Upper lobe of right lung (tissue), 1 donor: Measurements from ENCODE around the gene ATP5F1D. TPM values are rescaled to one million over a fixed set of nuclear protein-coding genes. Genes with fewer than 3 reads are reported as not detected.

ENCODE experiments used
- ATAC-seq: fragments of 200-7000 bp; cut with Tn5 transposase; one replicate; pipeline ENCODE4 v1.9.1; 2020; ENCODE audit warnings: mild to moderate bottlenecking, moderate library complexity
- DNase-seq: peaks from one replicate; pipeline ENCODE4 v3.0.0-alpha.2; 2020
- H3K27ac ChIP-seq: fragments of 200-600 bp; one replicate; pipeline ENCODE4 v1.8.0; 2022
- H3K27me3 ChIP-seq: fragments of 200-600 bp; one replicate; pipeline ENCODE4 v1.8.0; 2022; ENCODE audit warnings: mild to moderate bottlenecking
- H3K36me3 ChIP-seq: fragments of 200-600 bp; one replicate; pipeline ENCODE4 v1.8.0; 2022
- H3K4me1 ChIP-seq: fragments of 200-600 bp; one replicate; pipeline ENCODE4 v1.8.0; 2022
- H3K4me3 ChIP-seq: fragments of 200-600 bp; one replicate; pipeline ENCODE4 v1.8.0; 2022; ENCODE audit warnings: mild to moderate bottlenecking
- H3K9me3 ChIP-seq: fragments of 200-600 bp; one replicate; pipeline ENCODE4 v1.8.0; 2022
- CTCF ChIP-seq: fragments of 200-600 bp; IDR thresholded peaks from one replicate; pipeline ENCODE4 v1.8.0; 2022; ENCODE audit warnings: antibody characterized with exemption
- intact Hi-C: fragments of 100-400 bp; cut with DNase I; formaldehyde crosslinking; loops from one replicate; pipeline ENCODE4 v1.11.0; 2022
- total RNA-seq: library from RNA; stranded (reverse); fragmentation: NEBNext Ultra II Directional; extraction: Animal tissue kit (Norgen Biotek cat#: 25700); gene quantifications from one replicate; pipeline ENCODE4 v1.2.1, GENCODE V29; 2021
- donor health status: DM: no; HTN: yes; CAD: no; lungs with severe emphysema.

ATP5F1D gene
- total RNA-seq, 1 donor from 2014 or later: 126 TPM

- intact Hi-C loops: no loop called here
- peaks cover 52% of the 10 kb centered on the region for H3K36me3 ChIP-seq
- H3K9me3 ChIP-seq: no peaks in the 10 kb centered on the region
- peak overlapping the region; percentile 95 for H3K27ac ChIP-seq
- H3K4me1 ChIP-seq: peaks cover 64% of the 10 kb centered on the region
- ATAC-seq (no peak), DNase-seq (no peak)
- no peaks in the 10 kb centered on the region for H3K27me3 ChIP-seq
- TF ChIP-seq CTCF: no peak
- no peak overlapping the region for H3K4me3 ChIP-seq
These were observed 13.9 kb downstream of the ATP5F1D start for GRCh38 chr19:1255186-1256161.

GRCh38 chr19:1256646-1257474, 15.3 kb downstream of the ATP5F1D start:
- peak overlapping the region; percentile 95 for H3K27ac ChIP-seq
- peaks cover 48% of the 10 kb centered on the region for H3K36me3 ChIP-seq
- no peak for TF ChIP-seq CTCF
- H3K4me3 ChIP-seq: no peak overlapping the region
- intact Hi-C loops: no loop called here
- H3K9me3 ChIP-seq: no peaks in the 10 kb centered on the region
- peaks cover 73% of the 10 kb centered on the region for H3K4me1 ChIP-seq
- no peak for DNase-seq
- H3K27me3 ChIP-seq: no peaks in the 10 kb centered on the region
- ATAC-seq: no peak

GRCh38 chr19:1257475-1258162, 16.1 kb downstream of the ATP5F1D start:
- intact Hi-C loops: no loop called here
- H3K9me3 ChIP-seq: no peaks in the 10 kb centered on the region
- no peaks in the 10 kb centered on the region for H3K27me3 ChIP-seq
- H3K36me3 ChIP-seq: peaks cover 48% of the 10 kb centered on the region
- ATAC-seq (no peak), DNase-seq (no peak)
- no peak overlapping the region for H3K4me3 ChIP-seq
- H3K27ac ChIP-seq: peak overlapping the region; percentile 95
- H3K4me1 ChIP-seq: peaks cover 81% of the 10 kb centered on the region
- TF ChIP-seq CTCF: no peak

GRCh38 chr19:1258163-1258492, 16.6 kb downstream of the ATP5F1D start:
- Histone ChIP-seq H3K36me3 (peaks cover 48% of the 10 kb centered on the region), H3K4me1 (peaks cover 85% of the 10 kb centered on the region), H3K27ac (peak overlapping the region; percentile 95), H3K4me3 (peak overlapping the region; percentile 31), H3K27me3 (no peaks in the 10 kb centered on the region), H3K9me3 (no peaks in the 10 kb centered on the region)
- DNase-seq (no peak), ATAC-seq (no peak)
- TF ChIP-seq CTCF: no peak
- intact Hi-C loops: no loop called here

GRCh38 chr19:1258707-1259205, 17.2 kb downstream of the ATP5F1D start:
- DNase-seq (no peak), ATAC-seq (no peak)
- peak overlapping the region; percentile 95 for H3K27ac ChIP-seq
- intact Hi-C loops: no loop called here
- TF ChIP-seq CTCF: no peak
- no peaks in the 10 kb centered on the region for H3K27me3 ChIP-seq
- peak overlapping the region; percentile 31 for H3K4me3 ChIP-seq
- H3K36me3 ChIP-seq: peaks cover 46% of the 10 kb centered on the region
- no peaks in the 10 kb centered on the region for H3K9me3 ChIP-seq
- peaks cover 81% of the 10 kb centered on the region for H3K4me1 ChIP-seq
